MM.1S (cell line): ENCODE data around the gene BTBD9.

Experiments used
- EZH2 ChIP-seq: fragments of 300-600 bp; sonication (generic); optimal IDR thresholded peaks from 2 replicates; pipeline ENCODE3; 2017; ENCODE audit warnings: low read depth, mild to moderate bottlenecking, antibody characterized with exemption, low read length, mixed read lengths
- EZH2phosphoT487 ChIP-seq: fragments of 300-600 bp; sonication (generic); IDR thresholded peaks from 2 replicates; pipeline ENCODE4 v1.6.1; 2018; ENCODE audit warnings: antibody characterized with exemption, low read length
- TF ChIP-seq, protein P1 (sequence below): fragments of 300-600 bp; sonication (generic); IDR thresholded peaks from 2 replicates; pipeline ENCODE4 v1.5.1; 2016; ENCODE audit warnings: antibody characterized with exemption, low read length, mixed read lengths

DNA sequence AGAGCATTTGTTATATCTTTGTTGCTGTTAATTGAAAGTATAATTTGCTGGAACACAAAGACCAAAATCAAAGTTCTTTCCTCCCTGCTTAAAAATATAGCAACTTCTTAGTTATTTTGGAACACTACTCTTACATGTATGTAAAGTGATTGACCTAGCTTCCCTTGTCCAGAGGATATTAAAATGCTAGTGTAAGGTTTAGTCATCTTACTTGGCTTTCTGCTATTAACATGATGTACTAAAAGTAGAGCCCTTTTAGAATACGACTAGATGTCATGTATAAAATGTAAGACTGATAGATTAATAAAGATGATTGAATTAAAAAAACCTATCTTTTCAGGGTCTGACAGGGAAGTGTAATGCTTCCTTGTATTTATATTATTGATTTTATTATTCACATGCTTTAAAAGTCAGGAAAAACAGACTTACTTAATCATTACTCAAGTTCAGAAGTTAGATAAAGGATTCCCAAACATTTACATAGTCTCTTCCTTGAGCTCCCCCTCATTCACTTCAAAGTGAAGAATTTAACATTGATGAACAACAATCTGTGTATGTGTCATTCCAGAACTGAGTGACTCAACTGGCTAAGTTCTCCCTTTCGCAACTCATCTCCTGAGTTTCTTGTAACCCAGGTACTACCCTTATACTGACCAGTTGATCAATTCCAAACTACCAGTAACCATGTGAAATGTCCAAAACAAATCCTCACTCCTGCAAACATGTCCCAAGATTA, 50.9 kb downstream of the BTBD9 start:
- TF ChIP-seq, protein P1, sequence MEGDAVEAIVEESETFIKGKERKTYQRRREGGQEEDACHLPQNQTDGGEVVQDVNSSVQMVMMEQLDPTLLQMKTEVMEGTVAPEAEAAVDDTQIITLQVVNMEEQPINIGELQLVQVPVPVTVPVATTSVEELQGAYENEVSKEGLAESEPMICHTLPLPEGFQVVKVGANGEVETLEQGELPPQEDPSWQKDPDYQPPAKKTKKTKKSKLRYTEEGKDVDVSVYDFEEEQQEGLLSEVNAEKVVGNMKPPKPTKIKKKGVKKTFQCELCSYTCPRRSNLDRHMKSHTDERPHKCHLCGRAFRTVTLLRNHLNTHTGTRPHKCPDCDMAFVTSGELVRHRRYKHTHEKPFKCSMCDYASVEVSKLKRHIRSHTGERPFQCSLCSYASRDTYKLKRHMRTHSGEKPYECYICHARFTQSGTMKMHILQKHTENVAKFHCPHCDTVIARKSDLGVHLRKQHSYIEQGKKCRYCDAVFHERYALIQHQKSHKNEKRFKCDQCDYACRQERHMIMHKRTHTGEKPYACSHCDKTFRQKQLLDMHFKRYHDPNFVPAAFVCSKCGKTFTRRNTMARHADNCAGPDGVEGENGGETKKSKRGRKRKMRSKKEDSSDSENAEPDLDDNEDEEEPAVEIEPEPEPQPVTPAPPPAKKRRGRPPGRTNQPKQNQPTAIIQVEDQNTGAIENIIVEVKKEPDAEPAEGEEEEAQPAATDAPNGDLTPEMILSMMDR: no peak
- TF ChIP-seq EZH2 (no peak), EZH2phosphoT487 (no peak)
